GM23338 (cell line): ENCODE data around the gene FAM13A. TPM values are rescaled to one million over a fixed set of nuclear protein-coding genes. Genes with fewer than 3 reads are reported as not detected.

Experiments
- ATAC-seq: fragments of 200-7000 bp; cut with Tn5 transposase; 3 replicates; pipeline ENCODE4 v1.9.1; 2020
- DNase-seq: peaks from one replicate; pipeline ENCODE4 v3.0.0-alpha.2; 2015; ENCODE audit warnings: low spot score
- H2AFZ ChIP-seq: fragments of 200-600 bp; sonication (generic); 2 replicates; pipeline ENCODE4 v1.8.0; 2016; ENCODE audit warnings: antibody characterized with exemption, mild to moderate bottlenecking, moderate library complexity
- H3F3A ChIP-seq: fragments of 200-600 bp; sonication (generic); replicated peaks from 2 replicates; pipeline ENCODE4 v1.8.0; 2017; ENCODE audit warnings: antibody characterized with exemption, mixed run types, low read depth
- H3K27ac ChIP-seq: fragments of 200-600 bp; sonication (generic); 2 replicates; pipeline ENCODE4 v1.6.1; 2016; ENCODE audit warnings: low read depth
- H3K27me3 ChIP-seq: fragments of 200-600 bp; sonication (generic); 2 replicates; pipeline ENCODE4 v1.8.0; 2016; ENCODE audit warnings: mild to moderate bottlenecking, mixed run types, moderate library complexity; ENCODE audit not compliant: insufficient read depth
- H3K36me3 ChIP-seq: fragments of 200-600 bp; sonication (generic); 2 replicates; pipeline ENCODE4 v1.8.0; 2016; ENCODE audit warnings: mild to moderate bottlenecking; ENCODE audit not compliant: insufficient read depth
- H3K4me1 ChIP-seq: fragments of 200-600 bp; sonication (generic); 2 replicates; pipeline ENCODE4 v1.8.0; 2016; ENCODE audit warnings: mild to moderate bottlenecking, moderate library complexity; ENCODE audit not compliant: insufficient read depth
- H3K4me2 ChIP-seq: fragments of 200-600 bp; sonication (generic); 2 replicates; pipeline ENCODE4 v1.7.1; 2017; ENCODE audit warnings: mixed run types
- H3K4me3 ChIP-seq: fragments of 200-600 bp; sonication (generic); 2 replicates; pipeline ENCODE4 v1.6.1; 2016; ENCODE audit warnings: mixed run types
- H3K79me2 ChIP-seq: fragments of 200-600 bp; sonication (generic); replicated peaks from 2 replicates; pipeline ENCODE4 v1.8.0; 2017; ENCODE audit warnings: mild to moderate bottlenecking; ENCODE audit not compliant: insufficient read depth
- H3K9me2 ChIP-seq: fragments of 200-600 bp; sonication (generic); 2 replicates; pipeline ENCODE4 v1.8.0; 2017; ENCODE audit not compliant: insufficient read depth
- H4K20me1 ChIP-seq: fragments of 200-600 bp; sonication (generic); replicated peaks from 2 replicates; pipeline ENCODE4 v1.8.0; 2017; ENCODE audit warnings: mild to moderate bottlenecking; ENCODE audit not compliant: insufficient read depth
- H3K27ac Mint-ChIP-seq: 2 replicates; pipeline ENCODE4 v1.8.0; 2020; ENCODE audit warnings: inconsistent platforms, mild to moderate bottlenecking, moderate library complexity, mixed read lengths
- H3K27me3 Mint-ChIP-seq: 3 replicates; pipeline ENCODE4 v1.8.0; 2022; ENCODE audit warnings: low read depth, mild to moderate bottlenecking, moderate library complexity, mixed read lengths, inconsistent platforms; ENCODE audit not compliant: insufficient read depth, poor library complexity
- H3K36me3 Mint-ChIP-seq: 3 replicates; pipeline ENCODE4 v1.8.0; 2021; ENCODE audit warnings: low read depth, mild to moderate bottlenecking, inconsistent platforms, moderate library complexity, mixed read lengths
- H3K4me1 Mint-ChIP-seq: 3 replicates; pipeline ENCODE4 v1.8.0; 2020; ENCODE audit warnings: mild to moderate bottlenecking, inconsistent platforms, mixed read lengths
- H3K4me3 Mint-ChIP-seq: 3 replicates; pipeline ENCODE4 v1.8.0; 2021; ENCODE audit warnings: moderate library complexity, mild to moderate bottlenecking, inconsistent platforms, mixed read lengths
- H3K9me3 Mint-ChIP-seq: 3 replicates; pipeline ENCODE4 v1.8.0; 2020; ENCODE audit warnings: moderate library complexity, mild to moderate bottlenecking, inconsistent platforms, mixed read lengths
- CREB1 ChIP-seq: fragments of 250-450 bp; sonication (Bioruptor Pico); IDR thresholded peaks from 2 replicates; pipeline ENCODE4 v1.5.0; 2020; ENCODE audit warnings: low read depth, mild to moderate bottlenecking, moderate library complexity
- CTCF ChIP-seq, 2 experiments: fragments of 200-600 bp in 1 of 2; sonication (generic) in 1 of 2; conservative IDR thresholded peaks; 2 replicates each; pipeline versions ENCODE4 v1.5.1 to v1.6.1; 2016 to 2017; ENCODE audit warnings: antibody characterized with exemption in 2 of 2, low read depth in 2 of 2, mild to moderate bottlenecking in 2 of 2, moderate library complexity in 1 of 2
- ETS1 ChIP-seq: IDR thresholded peaks from 2 replicates; pipeline ENCODE4 v1.6.1; 2016; ENCODE audit warnings: antibody characterized with exemption
- EZH2 ChIP-seq: fragments of 200-600 bp; sonication (generic); IDR thresholded peaks from one replicate; pipeline ENCODE4 v1.8.0; 2017; ENCODE audit warnings: antibody characterized with exemption, mild to moderate bottlenecking, low read depth; ENCODE audit not compliant: unreplicated experiment
- JUNB ChIP-seq: IDR thresholded peaks from one replicate; pipeline ENCODE4 v1.6.1; 2016; ENCODE audit warnings: antibody characterized with exemption; ENCODE audit not compliant: unreplicated experiment
- NANOG ChIP-seq: IDR thresholded peaks from 2 replicates; pipeline ENCODE4 v1.6.1; 2016; ENCODE audit warnings: antibody characterized with exemption, borderline replicate concordance
- POLR2AphosphoS5 ChIP-seq: IDR thresholded peaks from 2 replicates; pipeline ENCODE4 v1.6.1; 2016; ENCODE audit warnings: antibody characterized with exemption, low read depth
- REST ChIP-seq: IDR thresholded peaks from one replicate; pipeline ENCODE4 v1.6.1; 2018; ENCODE audit warnings: antibody characterized with exemption; ENCODE audit not compliant: unreplicated experiment
- STAT1 ChIP-seq: IDR thresholded peaks from one replicate; pipeline ENCODE4 v1.6.1; 2016; ENCODE audit warnings: antibody characterized with exemption; ENCODE audit not compliant: unreplicated experiment
- ZNF114 ChIP-seq: fragments of 250-450 bp; sonication (Bioruptor Pico); IDR thresholded peaks from 2 replicates; pipeline ENCODE4 v1.5.0; 2020; ENCODE audit warnings: mild to moderate bottlenecking, moderate library complexity
- ZNF331 ChIP-seq: fragments of 250-450 bp; sonication (Bioruptor Pico); IDR thresholded peaks from 2 replicates; pipeline ENCODE4 v1.5.0; 2020; ENCODE audit warnings: low read depth, mild to moderate bottlenecking, moderate library complexity
- ZNF462 ChIP-seq: fragments of 250-450 bp; sonication (Bioruptor Pico); IDR thresholded peaks from 2 replicates; pipeline ENCODE4 v1.5.0; 2020; ENCODE audit warnings: mild to moderate bottlenecking, moderate library complexity
- polyA plus RNA-seq: library from polyadenylated mRNA; unstranded; fragments of >200 nt; fragmentation: Nextera tagmentation; extraction: Ambion mirVana; gene quantifications from 2 replicates; pipeline ENCODE4 v1.2.1, GENCODE V29; 2016
- total RNA-seq: library from RNA; depleted of rRNA; stranded (reverse); fragments of >200 nt; shearing (Covaris generic); gene quantifications from 2 replicates; pipeline ENCODE4 v1.2.3, GENCODE V29; 2014

FAM13A gene
- total and polyA plus RNA-seq, 2 experiments from 2014 or later, result 13.9 to 28.4 TPM

- ATAC-seq, result no peak
- H3F3A ChIP-seq, result no peaks in the 10 kb centered on the region
- peaks cover 6% of the 10 kb centered on the region for H3K9me3 Mint-ChIP-seq
- no peak for DNase-seq
- H3K27ac ChIP-seq, result no peak overlapping the region
- H3K27me3 Mint-ChIP-seq, result peaks cover 3% of the 10 kb centered on the region
- H3K79me2 ChIP-seq, result no peaks in the 10 kb centered on the region
- no peak overlapping the region for H3K4me3 Mint-ChIP-seq
- H3K27me3 ChIP-seq, result no peaks in the 10 kb centered on the region
- peaks cover 18% of the 10 kb centered on the region for H3K36me3 Mint-ChIP-seq
- H2AFZ ChIP-seq, result no peak overlapping the region
- no peak overlapping the region for H3K27ac Mint-ChIP-seq
- no peak overlapping the region for H3K4me3 ChIP-seq
- H3K36me3 ChIP-seq, result no peaks in the 10 kb centered on the region
- peaks cover 6% of the 10 kb centered on the region; the same call in 1 of the 2 replicates for H3K4me1 ChIP-seq
- no peak overlapping the region for H3K4me2 ChIP-seq
- TF ChIP-seq JUNB, result no peak
- TF ChIP-seq ZNF462, result no peak
- no peak for TF ChIP-seq NANOG
- TF ChIP-seq CTCF (conservative IDR thresholded peaks at IDR 0.05; ENCODE audit: low read depth in 2 of 2), result no peak
- no peak for TF ChIP-seq ZNF331
- no peak for TF ChIP-seq EZH2
- no peak for TF ChIP-seq REST
- TF ChIP-seq ZNF114 (CRISPR knock-in tag), result no peak
- TF ChIP-seq CREB1, result no peak
- no peak for TF ChIP-seq STAT1
- no peak for TF ChIP-seq POLR2AphosphoS5
- TF ChIP-seq ETS1, result no peak
- H3K4me1 Mint-ChIP-seq, result peaks cover 14% of the 10 kb centered on the region
- no peaks in the 10 kb centered on the region for H4K20me1 ChIP-seq
- H3K9me2 ChIP-seq, result no peaks in the 10 kb centered on the region
Observed at GRCh38 chr4:88953400-88953799, 103.6 kb downstream of the FAM13A start.
